MM.1S (cell line): ENCODE measurements around the gene PRKRIP1.

Source experiments
- DNase-seq: peaks from one replicate; pipeline ENCODE4 v3.0.0-alpha.2; 2015
- H2AFZ ChIP-seq: fragments of 300-600 bp; sonication (generic); 2 replicates; pipeline ENCODE4 v1.6.0; 2016; ENCODE audit warnings: antibody characterized with exemption, low read length
- H3F3A ChIP-seq: fragments of 300-600 bp; sonication (generic); 2 replicates; pipeline ENCODE4 v1.6.1; 2016; ENCODE audit warnings: mild to moderate bottlenecking, antibody characterized with exemption, low read length, moderate library complexity, mixed read lengths; ENCODE audit not compliant: insufficient read depth
- H3K27ac ChIP-seq: fragments of 300-600 bp; sonication (generic); 2 replicates; pipeline ENCODE4 v1.5.1; 2016; ENCODE audit warnings: mild to moderate bottlenecking, low read length
- H3K27me3 ChIP-seq: fragments of 300-600 bp; sonication (generic); replicated peaks from 2 replicates; pipeline ENCODE4 v1.6.0; 2016; ENCODE audit warnings: low read length; ENCODE audit not compliant: insufficient read depth
- H3K36me3 ChIP-seq: fragments of 300-600 bp; sonication (generic); replicated peaks from 2 replicates; pipeline ENCODE4 v1.6.1; 2016; ENCODE audit warnings: mild to moderate bottlenecking, low read length, mixed read lengths; ENCODE audit not compliant: insufficient read depth
- H3K4me1 ChIP-seq: fragments of 300-600 bp; sonication (generic); 2 replicates; pipeline ENCODE4 v1.6.1; 2016; ENCODE audit warnings: low read length, mixed read lengths
- H3K4me2 ChIP-seq: fragments of 300-600 bp; sonication (generic); 2 replicates; pipeline ENCODE4 v1.6.0; 2016; ENCODE audit warnings: low read depth, low read length
- H3K4me3 ChIP-seq: fragments of 300-600 bp; sonication (generic); 2 replicates; pipeline ENCODE4 v1.5.1; 2016; ENCODE audit warnings: low read length, mixed read lengths
- H3K79me2 ChIP-seq: fragments of 300-600 bp; sonication (generic); 2 replicates; pipeline ENCODE4 v1.6.1; 2016; ENCODE audit warnings: mixed run types, low read length, mixed read lengths
- H3K9ac ChIP-seq: fragments of 300-600 bp; sonication (generic); 2 replicates; pipeline ENCODE4 v1.6.1; 2016; ENCODE audit warnings: low read length, mixed read lengths
- H3K9me2 ChIP-seq: fragments of 300-600 bp; sonication (generic); replicated peaks from 2 replicates; pipeline ENCODE4 v1.6.1; 2016; ENCODE audit warnings: mild to moderate bottlenecking, low read length, mixed read lengths; ENCODE audit not compliant: insufficient read depth
- H3K9me3 ChIP-seq: fragments of 300-600 bp; sonication (generic); replicated peaks from 2 replicates; pipeline ENCODE4 v1.6.1; 2016; ENCODE audit warnings: mild to moderate bottlenecking, low read length, mixed read lengths; ENCODE audit not compliant: insufficient read depth
- H4K20me1 ChIP-seq: fragments of 300-600 bp; sonication (generic); 2 replicates; pipeline ENCODE4 v1.6.1; 2016; ENCODE audit warnings: mild to moderate bottlenecking, low read length, moderate library complexity, mixed read lengths; ENCODE audit not compliant: insufficient read depth
- CTCF ChIP-seq: fragments of 300-600 bp; sonication (generic); IDR thresholded peaks from 2 replicates; pipeline ENCODE4 v1.5.1; 2016; ENCODE audit warnings: antibody characterized with exemption, low read length, mixed read lengths
- EZH2 ChIP-seq: fragments of 300-600 bp; sonication (generic); optimal IDR thresholded peaks from 2 replicates; pipeline ENCODE3; 2017; ENCODE audit warnings: low read depth, mild to moderate bottlenecking, antibody characterized with exemption, low read length, mixed read lengths
- EZH2phosphoT487 ChIP-seq: fragments of 300-600 bp; sonication (generic); IDR thresholded peaks from 2 replicates; pipeline ENCODE4 v1.6.1; 2018; ENCODE audit warnings: antibody characterized with exemption, low read length

Gene PRKRIP1

GRCh38 chr7:102412548-102412947 lies 16.4 kb downstream of the PRKRIP1 start:
- TF ChIP-seq CTCF (peak; percentile 55), EZH2phosphoT487 (no peak)
- Histone ChIP-seq H3K4me3 (no peak overlapping the region), H3K27ac (no peak overlapping the region), H3K4me2 (no peak overlapping the region), H4K20me1 (no peaks in the 10 kb centered on the region), H3K4me1 (no peaks in the 10 kb centered on the region), H2AFZ (no peak overlapping the region), H3K27me3 (no peaks in the 10 kb centered on the region), H3K9me2 (no peaks in the 10 kb centered on the region), H3K9ac (no peak overlapping the region), H3K79me2 (peaks cover 72% of the 10 kb centered on the region), H3K36me3 (no peaks in the 10 kb centered on the region; the same call in 1 of the 2 replicates), H3K9me3 (no peaks in the 10 kb centered on the region), H3F3A (peaks cover 5% of the 10 kb centered on the region; the same call in 1 of the 2 replicates)
- DNase-seq, result peak; percentile 20

GRCh38 chr7:102413091-102413490 lies 16.9 kb downstream of the PRKRIP1 start:
- no peak for DNase-seq
- Histone ChIP-seq H3K4me1 (no peaks in the 10 kb centered on the region), H3K27me3 (no peaks in the 10 kb centered on the region), H3K4me2 (no peak overlapping the region), H3K9ac (no peak overlapping the region), H3K36me3 (no peaks in the 10 kb centered on the region; the same call in 1 of the 2 replicates), H3K9me2 (no peaks in the 10 kb centered on the region), H3K4me3 (no peak overlapping the region), H3F3A (peaks cover 5% of the 10 kb centered on the region; the same call in 1 of the 2 replicates), H3K79me2 (peaks cover 70% of the 10 kb centered on the region), H2AFZ (no peak overlapping the region), H4K20me1 (no peaks in the 10 kb centered on the region), H3K9me3 (no peaks in the 10 kb centered on the region), H3K27ac (no peak overlapping the region)
- TF ChIP-seq EZH2phosphoT487 (no peak), EZH2 (no peak), CTCF (no peak)

GRCh38 chr7:102413611-102414010 lies 17.4 kb downstream of the PRKRIP1 start:
- no peak overlapping the region for H3K4me3 ChIP-seq
- peaks cover 70% of the 10 kb centered on the region for H3K79me2 ChIP-seq
- no peak overlapping the region for H3K9ac ChIP-seq
- H2AFZ ChIP-seq, result no peak overlapping the region
- H3K9me3 ChIP-seq, result no peaks in the 10 kb centered on the region
- no peak for TF ChIP-seq EZH2phosphoT487
- H3K4me2 ChIP-seq, result no peak overlapping the region
- H3K27me3 ChIP-seq, result no peaks in the 10 kb centered on the region
- H3K4me1 ChIP-seq, result no peaks in the 10 kb centered on the region
- no peaks in the 10 kb centered on the region; the same call in none of the 2 replicates for H3K36me3 ChIP-seq
- DNase-seq, result no peak
- H3K27ac ChIP-seq, result no peak overlapping the region
- no peaks in the 10 kb centered on the region for H3K9me2 ChIP-seq
- H4K20me1 ChIP-seq, result no peaks in the 10 kb centered on the region
- peaks cover 5% of the 10 kb centered on the region; the same call in 1 of the 2 replicates for H3F3A ChIP-seq

GRCh38 chr7:102415685-102416225 lies 19.6 kb downstream of the PRKRIP1 start:
- H3K4me1 ChIP-seq, result no peaks in the 10 kb centered on the region
- no peaks in the 10 kb centered on the region for H3F3A ChIP-seq
- peaks cover 69% of the 10 kb centered on the region for H3K79me2 ChIP-seq
- no peaks in the 10 kb centered on the region for H4K20me1 ChIP-seq
- peaks cover 5% of the 10 kb centered on the region for H3K36me3 ChIP-seq
- H2AFZ ChIP-seq, result no peak overlapping the region
- no peaks in the 10 kb centered on the region for H3K9me2 ChIP-seq
- DNase-seq, result no peak
- H3K9ac ChIP-seq, result no peak overlapping the region
- TF ChIP-seq CTCF (no peak), EZH2 (no peak), EZH2phosphoT487 (no peak)
- H3K27ac ChIP-seq, result no peak overlapping the region
- no peaks in the 10 kb centered on the region for H3K9me3 ChIP-seq
- no peak overlapping the region for H3K4me3 ChIP-seq
- no peak overlapping the region for H3K4me2 ChIP-seq
- no peaks in the 10 kb centered on the region for H3K27me3 ChIP-seq
